NCI-H128 (cell line): ENCODE data around the gene NPIPB6.
"Not testable (repeated sequence)": the region's sequence is repeated elsewhere in the genome, so short reads cannot be mapped to it uniquely, and the experiment has no call there.

Experiments used
- DNase-seq: peaks from one replicate; lab custom pipeline; 2025; ENCODE audit not compliant: unreplicated experiment; lab: John Stamatoyannopoulos, UW

NPIPB6 gene

DNA sequence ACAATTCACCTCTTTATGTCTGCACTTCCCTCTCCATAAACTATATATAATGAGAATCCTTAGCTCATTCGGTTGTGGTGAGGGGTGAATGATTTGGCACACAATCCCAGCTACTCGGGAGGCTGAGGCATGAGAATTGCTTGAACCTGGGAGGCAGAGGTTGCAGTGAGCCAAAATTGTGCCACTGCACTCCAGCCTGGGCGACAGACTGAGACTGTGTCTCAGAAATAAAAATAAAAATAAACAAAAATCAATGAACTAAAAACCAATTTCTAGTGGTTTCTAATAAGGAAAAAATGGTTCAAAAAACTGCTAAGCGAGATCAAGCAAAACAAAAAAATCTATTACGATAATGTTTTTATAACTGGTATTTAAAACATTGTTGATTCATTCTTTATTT is at the start of gene NPIPB6:
NPIPB6 (minus strand) TSS at position 101 of the 400 bp plus-strand sequence. CDS start 686 bp downstream, outside the sequence.
- DNase-seq, result not testable (repeated sequence)

DNA sequence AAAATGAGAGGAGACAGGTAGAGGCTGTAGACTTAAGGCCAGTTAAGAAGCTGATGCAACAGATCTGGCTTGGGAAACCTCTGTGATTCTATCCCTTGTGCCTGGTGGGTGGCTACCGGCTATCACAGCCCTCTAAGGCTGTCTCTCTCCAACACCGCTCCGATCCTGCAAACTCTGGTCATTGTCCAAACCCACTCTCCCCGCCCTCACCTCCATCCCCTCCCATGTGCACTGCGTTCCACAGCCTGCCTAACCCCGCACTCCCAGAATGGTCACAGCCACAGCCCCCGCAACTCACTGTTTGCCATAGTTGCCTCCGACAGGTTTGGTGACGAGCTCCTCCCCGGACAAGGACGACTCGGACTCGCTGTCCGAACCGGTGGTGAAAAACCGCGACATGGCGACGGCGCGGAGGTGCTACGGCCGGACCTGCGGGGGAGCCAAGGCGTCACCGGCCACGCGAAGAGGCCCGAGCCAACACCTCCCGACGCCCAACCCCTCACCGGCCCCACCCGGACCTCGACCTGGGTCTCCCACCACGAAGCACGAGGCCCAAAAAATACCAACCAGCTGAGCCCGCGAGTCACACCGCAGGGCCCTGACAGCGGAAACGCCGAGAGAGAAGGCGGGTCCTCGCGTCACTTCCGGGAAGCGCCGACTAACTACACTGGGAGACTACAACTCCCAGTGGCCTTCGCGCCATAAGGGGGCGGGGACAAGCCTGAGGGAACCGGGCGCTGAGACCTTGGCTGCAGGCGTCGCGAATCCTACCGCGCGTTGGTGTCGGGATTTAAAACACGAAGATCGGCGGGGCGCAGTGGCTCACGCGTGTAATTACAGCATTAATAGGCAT is 40.1 kb upstream of the NPIPB6 start, which contains the start of gene EIF3CL:
EIF3CL (minus strand) TSS at position 622 of the 853 bp plus-strand sequence; CDS start at position 399, 223 bp downstream.
- DNase-seq, result not testable (repeated sequence)

DNA sequence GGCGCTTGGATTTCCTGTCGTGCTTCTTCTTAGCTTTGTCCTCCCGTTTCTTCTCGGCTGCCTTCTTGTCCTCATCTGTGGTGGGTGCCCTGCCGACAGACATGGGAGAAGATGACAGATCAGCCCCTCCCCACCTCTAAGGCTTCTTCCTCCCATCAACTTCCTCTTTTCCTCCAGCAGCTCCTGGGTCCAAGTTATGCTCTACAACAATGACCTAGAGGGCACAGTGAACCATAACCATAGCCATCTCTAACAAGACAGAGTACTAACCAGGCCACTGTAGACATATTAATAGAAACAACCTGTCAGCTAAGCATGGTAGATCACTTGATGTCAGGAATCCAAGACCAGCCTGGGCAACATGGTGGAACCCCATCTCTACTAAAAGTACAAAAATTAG is 28.7 kb upstream of the NPIPB6 start:
- not testable (repeated sequence) for DNase-seq

DNA sequence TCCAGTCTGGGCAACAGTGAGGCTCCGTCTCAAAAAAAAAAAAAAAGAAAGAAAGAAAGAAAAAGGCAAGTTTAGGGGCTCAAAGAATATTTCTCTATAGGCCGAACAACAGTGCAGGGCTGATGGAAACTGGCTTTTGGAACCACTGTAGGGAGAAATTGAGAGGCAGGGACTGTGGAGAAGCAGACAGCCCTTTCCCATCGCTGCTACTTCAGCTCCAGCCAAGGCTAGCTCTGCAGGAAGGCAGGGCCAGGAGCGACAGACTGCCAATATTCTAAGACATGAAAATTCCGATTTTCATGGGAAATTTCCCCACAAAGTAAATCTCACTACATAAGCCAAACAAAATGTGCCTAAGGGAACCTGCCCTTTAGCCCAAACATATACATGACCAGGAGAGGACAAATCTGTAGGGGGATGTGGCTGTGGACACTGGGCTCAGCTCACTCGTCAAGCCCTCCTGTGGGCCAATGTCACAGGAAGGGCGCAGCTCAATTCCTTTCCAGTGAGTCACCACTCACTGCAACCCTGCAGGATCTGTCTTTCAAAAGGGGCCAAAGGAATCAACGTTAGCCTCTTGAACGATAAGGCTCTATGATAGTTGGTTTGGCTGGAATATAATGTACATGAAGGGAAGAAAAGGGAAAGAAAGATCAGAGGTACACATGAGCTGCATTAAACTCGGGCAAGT is 19.0 kb upstream of the NPIPB6 start:
- DNase-seq, result not testable (repeated sequence)

DNA sequence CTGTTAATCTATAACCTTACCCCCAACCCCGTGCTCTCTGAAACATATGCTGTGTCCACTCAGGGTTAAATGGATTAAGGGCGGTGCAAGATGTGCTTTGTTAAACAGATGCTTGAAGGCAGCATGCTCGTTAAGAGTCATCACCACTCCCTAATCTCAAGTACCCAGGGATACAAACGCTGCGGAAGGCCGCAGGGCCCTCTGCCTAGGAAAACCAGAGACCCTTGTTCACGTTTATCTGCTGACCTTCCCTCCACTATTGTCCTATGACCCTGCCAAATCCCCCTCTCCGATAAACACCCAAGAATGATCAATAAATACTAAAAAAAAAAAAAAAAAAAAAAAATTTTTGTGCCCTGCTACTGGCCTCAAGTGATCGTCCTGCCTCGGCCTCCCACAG is 14.5 kb upstream of the NPIPB6 start:
- DNase-seq, result not testable (repeated sequence)

DNA sequence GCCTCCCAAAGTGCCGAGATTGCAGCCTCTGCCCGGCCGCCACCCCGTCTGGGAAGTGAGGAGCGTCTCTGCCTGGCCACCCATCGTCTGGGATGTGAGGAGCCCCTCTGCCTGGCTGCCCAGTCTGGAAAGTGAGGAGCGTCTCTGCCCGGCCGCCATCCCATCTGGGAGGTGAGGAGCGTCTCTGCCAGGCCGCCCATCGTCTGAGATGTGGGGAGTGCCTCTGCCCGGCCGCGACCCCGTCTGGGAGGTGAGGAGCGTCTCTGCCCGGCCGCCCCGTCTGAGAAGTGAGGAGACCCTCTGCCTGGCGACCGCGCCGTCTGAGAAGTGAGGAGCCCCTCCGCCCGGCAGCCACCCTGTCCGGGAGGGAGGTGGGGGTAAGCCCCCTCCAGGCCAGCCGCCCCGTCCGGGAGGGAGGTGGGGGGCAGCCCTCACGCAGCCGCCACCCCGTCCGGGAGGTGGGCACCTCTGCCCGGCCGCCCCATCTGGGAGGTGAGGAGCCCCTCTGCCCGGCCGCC is 13.9 kb upstream of the NPIPB6 start:
- not testable (repeated sequence) for DNase-seq

DNA sequence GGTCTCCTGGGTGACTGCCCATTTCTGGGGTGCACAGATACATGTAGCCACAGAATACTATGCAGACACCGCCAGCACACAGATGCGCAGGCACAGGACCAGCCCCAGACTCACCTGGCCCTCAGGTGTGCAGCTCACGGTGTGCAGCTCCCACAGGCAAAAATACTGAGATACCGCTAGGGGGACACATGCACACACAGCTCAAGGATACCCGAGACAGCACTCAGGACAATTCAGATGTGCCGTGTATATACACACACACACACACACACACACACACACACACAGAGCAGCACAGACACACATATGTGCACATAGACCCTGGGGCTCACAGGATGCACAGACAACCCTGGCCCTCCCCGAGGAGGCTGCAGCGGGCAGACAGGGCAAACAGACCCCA is 11.8 kb upstream of the NPIPB6 start:
- not testable (repeated sequence) for DNase-seq

DNA sequence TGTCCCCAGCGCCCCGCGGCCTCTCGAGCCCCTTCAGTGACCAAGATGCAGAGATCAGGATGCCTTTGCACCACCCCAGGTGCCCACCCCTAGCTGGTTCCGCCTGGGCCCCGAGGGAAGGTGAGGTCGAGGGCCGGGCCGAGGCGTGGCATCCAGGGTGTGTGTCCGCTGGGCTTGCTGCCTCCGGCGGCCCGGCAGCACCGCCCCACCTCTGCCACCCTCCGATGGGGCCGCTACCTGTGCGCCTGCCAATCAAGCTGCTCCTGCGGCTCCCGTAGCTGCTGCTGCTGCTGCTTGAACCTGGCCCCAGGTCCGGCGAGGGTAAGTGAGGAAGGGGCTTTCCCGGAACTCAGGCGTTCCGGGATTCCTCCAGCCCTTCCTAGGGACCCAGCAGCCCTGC is 11.0 kb upstream of the NPIPB6 start:
- DNase-seq, result not testable (repeated sequence)

DNA sequence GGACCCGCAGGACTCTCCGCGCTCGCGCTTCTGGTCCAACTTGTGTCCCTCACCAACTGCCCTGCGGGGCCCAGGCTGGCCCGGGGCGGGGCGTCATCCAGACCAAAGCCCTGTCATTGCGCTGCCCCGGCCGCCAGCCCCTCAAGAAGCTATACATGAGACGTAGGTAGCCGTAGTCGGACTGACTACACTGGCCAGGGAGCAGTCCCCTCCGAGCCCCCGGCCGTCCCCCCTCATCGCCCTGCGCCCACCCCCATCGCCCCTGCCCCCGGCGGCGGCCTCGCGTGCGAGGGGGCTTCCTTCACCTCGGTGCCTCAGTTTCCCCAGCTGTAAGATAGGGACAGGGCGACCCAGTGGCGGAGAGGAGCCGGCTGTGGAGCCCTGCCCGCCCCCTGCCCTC is 4.6 kb upstream of the NPIPB6 start:
- not testable (repeated sequence) for DNase-seq

DNA sequence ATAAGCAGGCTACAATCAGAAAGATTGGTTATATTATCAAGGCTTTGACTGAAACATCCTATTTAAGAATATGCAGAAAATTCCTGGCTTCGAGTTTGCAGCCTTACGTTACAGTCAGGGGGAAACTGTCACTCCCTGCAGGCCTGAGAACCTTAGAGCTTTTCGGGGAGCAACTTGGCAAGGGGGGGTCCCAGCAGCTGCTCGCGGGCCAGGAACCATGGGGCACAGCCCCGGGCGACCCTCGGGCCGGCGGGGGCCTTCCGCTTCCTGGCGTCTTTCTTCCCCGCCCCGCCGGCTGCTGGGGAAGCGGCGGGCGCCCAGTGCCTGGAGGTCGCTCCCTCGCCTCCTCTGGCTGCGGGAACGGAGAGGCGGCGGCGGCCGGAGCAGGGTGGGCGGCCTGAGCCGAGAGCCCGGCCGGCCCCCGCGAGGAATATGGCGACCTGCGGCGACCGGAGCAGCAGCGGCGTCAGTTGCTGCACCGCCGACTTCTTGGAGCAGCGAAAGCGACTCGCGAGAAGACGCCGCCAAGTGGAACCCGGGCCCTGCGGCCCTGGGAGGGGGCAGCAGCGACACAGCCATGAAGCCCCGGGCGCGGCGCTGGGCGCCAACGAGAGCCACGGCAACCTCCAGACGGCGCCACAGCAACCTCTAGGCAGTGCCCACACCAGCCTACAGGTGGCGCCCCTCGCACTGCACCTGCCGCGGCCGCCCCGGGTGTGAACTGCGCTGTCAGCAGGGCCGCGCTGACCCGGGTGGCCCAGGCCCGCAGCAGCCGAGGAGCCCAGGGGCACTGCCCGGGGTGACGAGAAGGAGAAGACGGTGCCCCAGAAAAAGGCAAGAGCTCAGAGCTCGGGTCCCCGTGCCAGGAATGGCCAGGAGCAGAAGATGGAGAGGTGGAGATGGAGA is 1.2 kb upstream of the NPIPB6 start:
- not testable (repeated sequence) for DNase-seq

DNA sequence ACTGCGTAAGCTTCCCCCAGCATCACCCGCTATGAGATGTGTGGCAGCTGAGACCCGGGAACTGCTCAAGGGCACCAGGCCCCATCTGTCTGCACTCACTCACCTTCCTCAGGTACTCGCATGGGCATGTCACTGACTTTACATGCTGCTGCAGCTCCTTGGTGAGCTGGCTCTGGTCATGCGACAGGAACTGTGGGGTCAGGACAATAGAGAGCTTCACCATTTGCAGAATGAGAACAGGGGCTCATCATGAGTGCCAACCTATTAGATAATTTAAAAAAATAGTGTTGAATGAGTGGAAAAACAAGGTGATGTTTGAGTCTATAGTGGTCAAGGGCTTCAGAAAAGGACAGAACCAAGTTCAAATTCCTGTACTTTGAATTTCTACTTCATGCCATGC is 708 bp downstream of the NPIPB6 start:
- not testable (repeated sequence) for DNase-seq

DNA sequence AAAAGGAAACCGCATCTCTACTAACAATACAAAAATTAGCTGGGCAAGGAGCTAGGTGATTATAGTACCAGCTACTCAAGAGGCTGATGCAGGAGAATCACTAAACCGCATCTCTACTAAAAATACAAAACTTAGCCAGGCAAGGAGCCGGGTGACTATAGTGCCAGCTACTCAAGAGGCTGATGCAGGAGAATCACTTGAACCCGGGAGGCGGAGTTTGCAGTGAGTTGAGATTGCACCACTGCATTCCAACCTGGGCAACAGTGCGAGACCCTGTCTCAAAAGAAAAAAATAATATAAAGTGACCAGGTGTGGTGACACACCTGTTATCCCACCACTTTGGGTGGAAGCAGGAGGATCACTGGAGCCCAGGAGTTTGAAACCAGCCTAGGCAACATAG is 25.1 kb downstream of the NPIPB6 start:
- DNase-seq, result not testable (repeated sequence)

DNA sequence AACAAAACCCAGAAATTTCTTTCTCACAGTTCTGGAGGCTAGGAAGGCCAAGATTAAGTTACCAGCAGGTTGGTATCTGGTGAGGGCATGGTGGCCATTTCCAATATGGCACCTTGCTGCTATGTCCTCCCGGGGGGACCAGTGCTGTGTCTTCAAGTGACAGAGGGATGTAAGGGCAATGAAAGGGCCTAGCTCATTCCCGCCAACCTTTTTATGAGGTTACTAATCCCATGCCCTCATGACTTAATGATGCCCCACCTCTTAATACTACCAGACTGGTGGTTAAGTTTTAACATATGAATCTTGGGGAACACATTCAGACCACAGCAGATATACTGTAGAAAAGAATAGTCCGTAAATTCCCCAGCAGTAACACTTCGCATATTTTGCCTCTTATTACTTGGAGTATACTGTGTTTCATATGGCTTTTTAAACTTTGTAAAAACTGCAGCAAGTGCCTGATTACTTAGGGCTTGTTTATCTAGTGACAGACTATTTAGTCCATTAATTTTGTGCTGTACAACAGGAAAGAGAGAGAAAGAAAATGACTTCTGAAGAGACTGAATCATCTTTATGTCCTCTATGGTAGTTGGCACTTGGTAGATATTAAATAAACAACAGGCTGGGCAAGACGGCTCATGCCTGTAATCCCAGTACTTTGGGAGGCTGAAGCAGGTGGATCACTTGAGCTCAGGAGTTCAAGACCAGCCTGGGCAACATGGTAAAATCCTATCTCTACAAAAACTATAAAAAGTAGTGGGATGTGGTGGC is 26.2 kb downstream of the NPIPB6 start:
- not testable (repeated sequence) for DNase-seq

DNA sequence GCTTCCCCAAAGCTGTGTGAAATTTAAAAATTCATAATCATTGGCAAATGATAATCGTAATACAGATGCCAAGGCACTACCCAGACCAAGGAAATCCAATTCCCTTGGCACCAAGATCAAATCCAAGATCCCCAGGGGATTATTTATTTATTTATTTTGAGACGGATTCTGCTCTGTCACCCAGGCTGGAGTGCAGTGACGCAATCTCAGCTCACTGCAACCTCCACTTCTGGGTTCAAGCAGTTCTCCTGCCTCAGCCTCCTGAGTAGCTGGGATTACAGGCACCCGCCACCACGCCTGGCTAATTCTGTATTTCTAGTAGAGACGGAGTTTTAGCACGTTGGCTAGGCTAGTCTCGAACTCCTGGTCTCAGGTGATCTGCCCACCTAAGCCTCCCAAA is 27.6 kb downstream of the NPIPB6 start:
- not testable (repeated sequence) for DNase-seq

DNA sequence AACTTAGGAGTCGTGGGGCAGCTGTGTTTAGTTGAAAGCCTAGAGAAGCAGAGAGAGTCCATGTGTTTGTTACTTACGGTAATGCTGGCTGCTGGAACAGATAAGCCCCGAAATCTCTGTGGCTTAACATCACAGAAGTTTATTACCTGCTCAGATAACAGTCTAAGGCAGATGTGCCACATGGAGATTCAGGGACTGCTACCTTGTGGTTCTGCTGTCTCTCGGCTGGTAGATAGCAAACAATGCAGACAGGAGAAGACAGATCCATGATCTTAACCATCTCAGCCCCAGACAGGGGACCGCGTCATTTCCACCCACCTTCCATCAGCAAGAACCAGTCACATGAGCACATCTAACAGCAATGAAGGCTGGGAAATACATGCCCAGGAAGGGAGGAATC is 30.7 kb downstream of the NPIPB6 start:
- not testable (repeated sequence) for DNase-seq

DNA sequence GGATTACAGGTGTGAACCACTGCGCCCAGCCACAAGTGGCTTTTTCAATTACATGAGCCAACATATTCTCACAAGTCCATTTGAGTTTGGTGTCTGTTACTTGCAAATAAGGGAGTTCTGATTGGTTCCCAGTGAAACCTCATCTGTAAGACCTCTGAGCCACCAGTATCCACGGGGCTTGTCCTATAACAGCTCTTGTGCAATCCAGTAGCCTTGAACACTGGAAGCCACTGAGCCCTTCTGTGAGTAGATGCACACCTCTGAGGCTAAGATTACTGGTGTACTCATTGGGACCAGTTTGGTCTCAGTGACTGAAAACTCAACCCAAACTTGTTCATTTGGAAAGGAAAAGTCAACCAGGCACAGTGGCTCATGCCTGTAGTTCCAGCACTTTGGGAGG is 32.3 kb downstream of the NPIPB6 start:
- not testable (repeated sequence) for DNase-seq

DNA sequence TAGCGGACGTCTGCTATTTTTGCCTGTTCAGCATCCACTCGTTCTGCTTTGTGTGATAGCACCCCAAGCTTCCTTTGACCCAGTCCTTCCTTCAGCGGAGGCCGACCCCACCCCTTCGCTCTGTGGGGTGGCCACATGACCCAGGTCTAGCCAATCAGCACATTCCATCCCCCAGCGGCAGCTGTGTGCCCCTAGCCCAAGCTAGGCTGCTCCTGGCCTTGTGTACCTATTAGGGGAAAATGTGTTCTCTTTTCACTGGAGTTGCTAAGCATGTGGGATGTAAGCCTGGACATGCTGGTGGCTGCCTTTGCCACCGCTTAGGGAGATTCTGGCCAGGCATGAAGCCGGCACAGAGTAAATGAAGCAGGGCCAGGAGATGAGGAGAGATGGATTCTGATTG is 33.1 kb downstream of the NPIPB6 start:
- DNase-seq, result not testable (repeated sequence)

DNA sequence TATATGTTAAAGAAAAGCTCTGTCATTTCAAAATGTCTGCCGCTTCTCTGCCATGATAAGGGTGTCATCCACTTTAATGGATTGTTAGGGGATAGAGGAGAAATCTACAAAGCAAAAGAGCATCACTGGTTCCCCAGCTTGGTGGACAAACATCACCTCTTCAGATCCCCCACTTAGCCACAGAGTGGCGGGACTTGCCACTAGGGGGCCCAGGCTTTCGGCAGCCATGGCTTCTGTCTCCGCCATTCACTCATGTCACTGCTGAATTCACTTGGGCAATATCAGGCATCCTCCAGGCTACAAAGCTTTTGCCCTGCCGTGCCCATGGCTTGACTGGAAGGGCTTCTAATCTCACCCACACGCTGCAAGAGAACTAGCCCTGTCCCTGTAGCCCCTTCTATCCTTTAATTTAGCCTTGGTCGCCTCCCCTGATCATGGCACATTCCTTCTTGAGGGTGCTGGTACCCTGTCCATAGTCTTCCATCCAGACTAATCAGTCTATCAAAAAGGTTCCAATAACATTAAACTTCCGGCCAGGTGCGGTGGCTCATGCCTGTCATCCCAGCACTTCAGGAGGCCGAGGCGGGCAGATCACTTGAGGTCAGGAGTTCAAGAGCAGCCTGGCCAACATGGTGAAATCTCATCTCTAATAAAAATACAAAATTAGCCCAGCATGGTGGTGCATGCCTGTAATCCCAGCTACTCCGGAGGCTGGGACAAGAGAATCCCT is 36.3 kb downstream of the NPIPB6 start:
- no peak for DNase-seq

DNA sequence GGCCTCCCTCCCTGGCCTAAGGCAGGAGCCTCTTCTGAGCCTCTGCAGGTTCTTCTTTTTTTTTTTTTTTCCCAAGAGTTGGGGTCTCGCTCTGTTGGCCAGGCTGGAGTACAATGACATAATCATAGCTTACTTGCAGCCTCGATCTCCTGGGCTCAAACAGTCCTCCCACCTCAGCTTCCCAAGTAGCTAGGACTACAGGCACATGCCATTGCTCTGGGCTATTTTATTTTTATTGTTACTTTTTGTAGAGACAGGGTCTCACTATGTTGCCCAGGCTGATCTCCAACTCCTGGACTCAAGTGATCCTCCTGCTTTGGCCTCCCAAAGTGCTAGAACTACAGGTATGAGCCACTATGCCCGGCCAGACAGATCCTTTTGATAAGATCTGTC is 38.4 kb downstream of the NPIPB6 start:
- no peak for DNase-seq
